DND-41 (cell line): ENCODE measurements around the gene PARVA.

ENCODE experiments used
- EZH2 ChIP-seq: IDR thresholded peaks from 3 replicates; pipeline ENCODE4 v1.6.1; 2012; ENCODE audit warnings: borderline replicate concordance, low read depth, mild to moderate bottlenecking, moderate library complexity, low read length, inconsistent platforms; ENCODE audit not compliant: severe bottlenecking
- TF ChIP-seq, protein P1 (sequence below): IDR thresholded peaks from 2 replicates; pipeline ENCODE4 v1.5.1; 2012; ENCODE audit warnings: borderline replicate concordance, low read length, moderate library complexity, mild to moderate bottlenecking; ENCODE audit not compliant: poor library complexity, severe bottlenecking; ENCODE audit errors: extremely low read depth

DNA sequence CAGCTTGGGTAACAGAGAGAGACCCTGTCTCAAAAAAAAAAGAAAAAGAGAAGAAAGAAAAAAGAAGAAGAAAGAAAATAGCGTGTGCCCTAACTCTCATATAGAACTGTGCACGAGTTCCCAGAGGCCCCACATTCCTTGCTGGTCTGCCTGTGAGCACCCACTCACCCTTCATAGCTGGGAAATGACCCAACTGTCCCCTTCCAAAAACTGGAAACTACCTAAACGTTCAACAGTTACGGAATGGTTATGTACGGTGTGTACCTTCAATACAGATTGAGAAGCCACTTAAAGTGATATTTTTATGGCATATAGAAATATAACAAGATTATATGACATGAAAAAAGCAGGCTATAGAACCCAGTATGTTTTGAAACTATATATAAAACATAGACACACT, 82.0 kb downstream of the PARVA start:
- TF ChIP-seq, protein P1, sequence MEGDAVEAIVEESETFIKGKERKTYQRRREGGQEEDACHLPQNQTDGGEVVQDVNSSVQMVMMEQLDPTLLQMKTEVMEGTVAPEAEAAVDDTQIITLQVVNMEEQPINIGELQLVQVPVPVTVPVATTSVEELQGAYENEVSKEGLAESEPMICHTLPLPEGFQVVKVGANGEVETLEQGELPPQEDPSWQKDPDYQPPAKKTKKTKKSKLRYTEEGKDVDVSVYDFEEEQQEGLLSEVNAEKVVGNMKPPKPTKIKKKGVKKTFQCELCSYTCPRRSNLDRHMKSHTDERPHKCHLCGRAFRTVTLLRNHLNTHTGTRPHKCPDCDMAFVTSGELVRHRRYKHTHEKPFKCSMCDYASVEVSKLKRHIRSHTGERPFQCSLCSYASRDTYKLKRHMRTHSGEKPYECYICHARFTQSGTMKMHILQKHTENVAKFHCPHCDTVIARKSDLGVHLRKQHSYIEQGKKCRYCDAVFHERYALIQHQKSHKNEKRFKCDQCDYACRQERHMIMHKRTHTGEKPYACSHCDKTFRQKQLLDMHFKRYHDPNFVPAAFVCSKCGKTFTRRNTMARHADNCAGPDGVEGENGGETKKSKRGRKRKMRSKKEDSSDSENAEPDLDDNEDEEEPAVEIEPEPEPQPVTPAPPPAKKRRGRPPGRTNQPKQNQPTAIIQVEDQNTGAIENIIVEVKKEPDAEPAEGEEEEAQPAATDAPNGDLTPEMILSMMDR, result no peak
- TF ChIP-seq EZH2, result no peak
